NCI-H345 treated with DMSO at 0.1 percent for 48 hours (cell line): ENCODE results near the gene ARGLU1.

Source experiments
- DNase-seq: peaks from one replicate; lab custom pipeline; 2025; ENCODE audit not compliant: unreplicated experiment; lab: John Stamatoyannopoulos, UW

ARGLU1 gene

GRCh38 chr13:106526738-106527444 is 41.0 kb downstream of the ARGLU1 start:
- DNase-seq: peak; percentile 82

GRCh38 chr13:106525865-106526264 is 42.1 kb downstream of the ARGLU1 start:
- DNase-seq: no peak

- no peak for DNase-seq
These were observed 43.8 kb downstream of the ARGLU1 start for GRCh38 chr13:106524108-106524507.

GRCh38 chr13:106523576-106523975 is 44.4 kb downstream of the ARGLU1 start:
- DNase-seq: no peak

GRCh38 chr13:106522898-106523525 is 44.9 kb downstream of the ARGLU1 start:
- no peak for DNase-seq

GRCh38 chr13:106522112-106522705 is 45.7 kb downstream of the ARGLU1 start:
- DNase-seq: no peak

- DNase-seq: no peak
These were observed 46.7 kb downstream of the ARGLU1 start for GRCh38 chr13:106521095-106521799.

- DNase-seq: no peak
These were observed 47.5 kb downstream of the ARGLU1 start for GRCh38 chr13:106520251-106521054.

GRCh38 chr13:106518512-106518911 is 49.4 kb downstream of the ARGLU1 start:
- no peak for DNase-seq

GRCh38 chr13:106517109-106517847 is 50.7 kb downstream of the ARGLU1 start:
- DNase-seq: no peak

- no peak for DNase-seq
These were observed 52.2 kb downstream of the ARGLU1 start for GRCh38 chr13:106515635-106516254.

- no peak for DNase-seq
These were observed 52.9 kb downstream of the ARGLU1 start for GRCh38 chr13:106514928-106515634.

- DNase-seq: no peak
These were observed 54.6 kb downstream of the ARGLU1 start for GRCh38 chr13:106513025-106513983.

- DNase-seq: no peak
These were observed 60.2 kb downstream of the ARGLU1 start for GRCh38 chr13:106507560-106508274.

- DNase-seq: no peak
These were observed 61.7 kb downstream of the ARGLU1 start for GRCh38 chr13:106506286-106506685.

- DNase-seq: no peak
These were observed 62.2 kb downstream of the ARGLU1 start for GRCh38 chr13:106505732-106506131.

GRCh38 chr13:106505295-106505694 is 62.6 kb downstream of the ARGLU1 start:
- no peak for DNase-seq
